CD4-positive, alpha-beta T cell treated with Interleukin-10 for 1 hour (primary cell): Measurements from ENCODE around the gene EFCAB6.

Experiments used
- DNase-seq: peaks from one replicate; pipeline ENCODE4 v3.0.0-alpha.2; 2020

EFCAB6 gene

DNA sequence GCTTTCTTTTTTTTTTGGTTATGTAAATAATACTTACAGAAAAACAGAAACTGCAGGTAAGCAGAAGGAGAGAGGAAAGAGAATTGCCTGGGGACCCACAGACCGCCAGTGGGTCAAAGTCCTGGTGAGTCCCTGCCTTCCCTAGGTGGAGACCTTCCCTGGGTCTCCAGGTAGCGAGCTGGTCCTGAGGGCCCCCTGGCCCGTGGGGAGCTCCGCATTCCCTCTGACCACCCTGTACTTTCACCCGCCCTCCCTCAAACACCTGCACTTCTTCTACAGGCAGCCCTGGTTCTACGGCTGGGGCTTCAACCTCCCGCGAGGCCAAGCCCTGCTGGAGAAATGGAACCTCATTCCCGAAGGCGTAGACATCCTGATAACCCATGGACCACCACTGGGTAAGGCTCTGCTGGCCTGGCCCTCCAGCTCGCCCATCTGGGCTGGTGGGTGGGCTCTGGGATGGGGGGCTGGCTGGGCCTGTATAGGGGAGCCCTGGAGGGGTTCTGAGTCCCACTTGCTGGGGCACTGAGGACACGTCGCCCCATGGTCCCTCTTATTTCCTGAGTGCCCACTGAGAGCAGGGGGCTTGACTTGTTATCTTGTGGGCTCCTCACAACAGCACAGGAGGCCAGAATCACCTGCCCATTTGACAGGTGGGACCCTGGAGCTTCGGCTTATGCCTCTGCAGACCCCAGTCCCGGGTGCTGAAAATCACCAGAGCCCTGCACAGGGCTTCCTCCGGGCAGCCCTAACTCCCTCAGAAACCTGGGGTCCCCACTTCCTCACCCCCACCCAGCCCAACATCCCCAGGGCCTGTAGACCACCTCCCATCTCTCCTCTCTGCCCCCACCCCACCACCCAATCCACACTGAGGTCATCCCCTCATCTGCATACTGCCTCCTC, 313.9 kb downstream of the EFCAB6 start:
- DNase-seq: no peak

DNA sequence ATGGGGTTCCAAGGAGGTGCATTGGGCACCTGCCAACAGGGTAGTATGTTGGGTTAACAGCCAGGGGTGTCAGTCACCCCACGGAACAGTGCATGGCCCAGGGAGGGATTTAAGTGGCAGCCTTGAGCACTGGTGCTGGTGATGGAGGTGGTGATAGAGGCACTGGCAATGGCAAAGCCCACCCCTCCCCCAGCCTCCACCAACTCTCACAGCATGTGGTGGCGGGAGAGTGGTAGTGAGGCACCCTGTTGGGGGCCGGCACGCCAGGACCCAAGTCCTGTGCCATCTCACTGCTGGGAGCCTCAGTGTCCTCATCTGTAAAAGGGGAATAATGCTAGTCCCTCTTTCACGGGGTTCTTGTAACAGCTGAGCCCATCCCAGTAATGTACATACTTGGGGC, 318.8 kb downstream of the EFCAB6 start:
- no peak for DNase-seq

DNA sequence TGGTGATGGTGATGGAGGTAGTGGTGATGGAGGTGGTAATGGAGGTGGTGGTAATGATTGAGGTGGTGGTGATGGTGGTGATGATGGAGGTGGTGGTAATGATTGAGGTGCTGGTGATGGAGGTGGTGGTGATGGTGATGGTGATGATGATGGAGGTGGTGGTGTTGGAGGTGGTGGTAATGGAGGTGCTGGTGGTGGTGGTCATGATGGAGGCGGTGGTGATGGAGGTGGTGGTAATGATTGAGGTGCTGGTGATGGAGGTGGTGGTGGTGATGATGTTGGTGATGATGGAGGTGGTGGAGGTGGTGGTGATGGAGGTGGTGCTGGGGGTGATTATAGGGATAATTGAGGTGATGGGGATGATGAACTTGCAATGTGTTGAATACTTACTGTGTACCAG, 320.4 kb downstream of the EFCAB6 start:
- no peak for DNase-seq

DNA sequence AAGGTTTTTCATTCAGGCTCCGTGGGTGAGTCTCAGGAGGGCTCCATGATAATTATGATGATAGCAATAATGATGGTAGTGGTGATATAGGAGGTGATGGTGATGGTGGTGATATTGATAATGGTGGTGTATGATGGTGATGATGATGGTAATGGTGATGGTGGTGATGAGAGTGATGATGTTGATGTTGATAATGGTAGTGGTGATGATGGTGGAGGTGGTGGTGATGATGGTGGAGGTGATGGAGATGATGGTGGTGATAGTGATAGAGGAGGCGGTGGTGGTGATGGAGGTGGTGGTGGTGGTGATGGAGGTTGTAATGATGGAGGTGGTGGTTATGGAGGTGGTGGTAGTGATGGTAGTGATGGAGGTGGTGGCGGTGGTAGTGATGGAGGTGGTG, 320.9 kb downstream of the EFCAB6 start:
- no peak for DNase-seq

DNA sequence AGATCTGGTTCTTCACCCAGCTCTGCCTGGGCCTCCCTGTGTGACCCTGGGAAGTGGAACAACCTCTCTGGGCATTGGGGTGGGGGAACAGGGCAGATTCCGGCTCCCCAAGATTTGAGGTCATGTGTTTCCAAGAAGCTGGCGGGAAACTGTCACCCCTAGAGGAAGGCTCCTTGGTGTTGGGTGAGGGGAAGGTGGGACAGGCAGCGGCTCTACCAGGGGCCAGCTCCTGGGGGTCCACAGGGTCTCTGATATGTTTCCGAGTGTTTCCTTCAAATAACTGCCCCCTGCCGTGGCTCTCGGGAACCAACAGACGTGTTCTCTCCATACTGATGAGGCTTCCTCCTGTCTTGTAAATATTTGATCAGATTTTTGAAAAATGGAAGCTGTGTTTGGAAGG, 321.8 kb downstream of the EFCAB6 start:
- no peak for DNase-seq

DNA sequence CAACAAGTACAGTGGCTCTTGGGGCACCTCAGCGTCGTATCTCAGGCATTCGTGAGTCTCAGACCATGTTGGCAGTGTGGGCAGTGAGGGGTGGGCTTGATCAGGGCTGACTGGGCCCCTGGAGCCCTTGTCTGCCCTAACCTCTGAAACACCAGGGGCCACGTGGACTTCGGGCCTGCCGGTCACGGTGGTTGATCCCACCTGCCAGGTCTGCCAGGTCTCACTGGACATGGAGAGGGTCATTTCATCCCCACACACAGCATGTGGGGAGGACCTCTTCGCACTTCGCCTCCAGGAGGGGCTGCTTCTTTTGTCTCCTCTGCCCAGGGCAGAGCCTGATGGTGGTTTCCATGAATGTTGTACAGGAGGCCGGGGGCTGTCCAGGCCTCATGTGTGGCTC, 323.2 kb downstream of the EFCAB6 start:
- DNase-seq: no peak

DNA sequence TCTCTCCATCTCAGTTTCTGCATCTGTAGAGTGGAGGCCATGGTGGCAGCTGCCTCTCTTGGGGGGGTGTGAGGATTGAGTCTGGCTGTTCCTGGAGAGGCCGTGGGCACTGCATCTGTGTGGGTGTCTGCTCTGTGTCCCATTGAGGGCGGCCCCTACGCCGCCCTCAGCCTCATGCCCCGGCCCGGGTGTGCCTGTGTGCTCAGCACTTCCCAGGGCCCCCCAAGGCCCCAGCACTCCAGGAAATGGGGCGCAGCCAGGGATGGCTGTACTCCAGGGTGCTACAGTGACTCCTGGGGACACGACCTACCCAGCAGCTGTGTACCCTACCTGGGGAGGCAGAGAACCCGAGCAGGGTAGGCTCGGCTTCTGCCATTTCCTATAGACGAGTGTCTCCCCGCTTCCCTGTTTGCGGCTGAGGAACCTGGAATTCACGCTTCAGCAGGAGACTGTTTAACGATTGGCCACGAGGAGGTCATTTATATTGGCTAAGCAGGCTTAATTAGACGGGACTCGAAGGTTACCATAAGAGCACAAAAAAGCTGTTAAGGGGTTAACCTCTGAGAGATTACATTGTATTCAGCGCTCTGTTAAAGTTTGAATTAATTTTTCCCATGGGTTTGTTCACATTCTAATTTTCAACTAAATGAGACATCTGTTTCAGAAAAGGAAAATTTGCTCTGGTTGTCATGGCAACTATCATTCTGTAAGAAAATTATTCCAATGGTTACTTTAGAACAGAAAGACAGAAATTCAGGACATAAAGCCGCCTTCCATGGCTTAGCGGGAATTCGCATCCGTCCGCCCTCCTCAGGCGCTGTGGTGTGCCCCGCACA, 323.9 kb downstream of the EFCAB6 start:
- DNase-seq: no peak

DNA sequence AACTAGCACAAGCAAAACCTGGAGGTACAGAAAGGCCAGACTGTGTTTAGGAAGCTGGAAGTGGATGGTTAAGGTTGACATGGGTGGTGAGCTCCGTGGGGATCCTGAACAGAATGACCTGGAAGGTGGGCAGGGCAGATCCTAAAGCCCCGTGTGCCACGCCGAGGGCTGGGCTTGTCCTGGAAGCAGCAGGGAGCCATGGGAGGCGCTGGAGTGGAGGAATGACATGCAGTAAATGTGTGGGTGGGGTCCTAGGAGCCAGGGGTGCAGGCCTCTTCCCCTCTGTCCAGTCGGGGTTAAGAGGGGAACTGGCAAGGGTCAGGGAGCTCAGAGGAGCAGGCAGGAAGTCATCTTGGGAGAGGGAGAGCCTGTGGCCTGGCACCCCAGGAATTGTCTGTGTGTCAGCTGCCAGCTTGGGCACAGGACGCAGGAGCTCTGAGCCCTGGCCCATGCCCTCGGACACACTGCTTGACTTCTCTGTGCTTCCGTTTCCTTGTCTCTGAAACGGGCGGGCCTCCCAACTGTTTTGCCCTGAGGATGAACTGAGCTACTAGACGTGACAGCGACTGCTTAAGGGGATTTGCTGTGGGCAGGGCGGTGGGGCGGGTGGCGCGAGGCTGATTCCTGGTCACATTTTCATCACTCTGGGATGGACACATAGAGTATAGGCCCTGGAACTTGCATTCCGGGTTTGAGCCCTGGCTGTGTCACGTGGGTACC, 324.6 kb downstream of the EFCAB6 start:
- DNase-seq: no peak

DNA sequence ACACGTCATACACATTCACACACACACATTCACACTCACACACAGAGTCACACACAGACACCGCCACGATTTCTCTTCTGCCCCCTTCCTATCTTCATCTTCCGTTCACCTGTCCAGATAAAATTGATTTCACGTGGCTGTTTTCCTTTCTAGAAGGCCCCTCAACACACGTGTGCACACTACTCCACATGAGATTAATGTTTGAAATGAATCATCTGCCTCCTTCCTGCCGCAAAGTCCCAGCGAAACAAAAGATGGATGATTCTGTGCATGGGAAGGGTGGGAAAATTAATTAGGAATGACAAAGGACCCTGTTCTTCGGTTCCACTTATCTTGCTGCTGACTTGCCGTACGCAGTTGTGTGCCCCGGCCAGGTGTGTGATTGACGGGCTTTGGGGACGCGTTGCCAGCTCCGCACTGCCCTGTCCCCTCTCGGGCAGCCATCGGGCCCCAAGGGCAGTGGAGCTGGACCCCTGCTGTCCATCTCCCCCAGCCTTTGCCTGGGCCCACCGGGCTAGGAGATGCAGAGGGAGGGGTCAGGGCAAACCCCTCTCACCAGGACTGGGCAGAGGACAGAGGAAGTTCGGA, 326.5 kb downstream of the EFCAB6 start:
- no peak for DNase-seq

DNA sequence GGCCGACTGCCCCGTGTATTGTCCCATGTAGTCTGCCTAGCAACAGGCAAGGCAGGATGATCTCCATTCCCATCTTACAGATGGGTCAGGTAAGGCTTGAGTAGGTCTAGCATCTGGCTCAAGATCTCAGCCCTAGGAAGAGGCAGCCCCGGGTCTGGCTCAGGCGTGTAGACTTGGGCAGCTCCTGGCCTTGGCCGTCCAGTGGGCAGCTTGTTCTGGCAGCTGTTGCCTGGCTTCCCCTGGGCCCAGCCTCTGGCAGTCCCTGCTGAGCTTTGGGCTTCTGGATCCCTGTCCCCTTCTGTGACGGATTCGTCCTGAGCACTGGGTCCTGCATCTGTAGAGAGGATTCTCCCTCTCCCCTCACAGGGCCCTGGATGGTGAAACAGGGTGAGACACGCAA, 327.9 kb downstream of the EFCAB6 start:
- no peak for DNase-seq

DNA sequence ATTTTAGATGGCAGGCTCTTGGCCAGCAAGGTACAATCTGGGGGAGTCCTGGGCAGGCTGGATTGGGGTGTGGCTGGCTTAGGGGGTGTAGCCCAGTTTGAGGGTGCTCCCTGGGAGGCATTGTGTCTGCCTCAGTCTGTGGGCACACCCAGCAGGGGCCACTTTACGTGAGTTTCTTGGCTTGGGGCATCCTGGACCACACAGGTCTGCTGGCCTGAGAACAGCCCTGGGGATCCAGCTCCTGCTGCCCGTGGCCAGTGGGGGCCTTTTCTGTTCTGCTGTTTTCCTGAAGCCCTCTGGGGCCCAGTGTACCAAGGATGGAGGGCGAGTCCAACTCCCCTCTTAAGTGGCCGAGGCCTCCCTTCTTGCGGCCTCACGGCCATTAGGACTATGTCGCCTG, 328.4 kb downstream of the EFCAB6 start:
- no peak for DNase-seq

DNA sequence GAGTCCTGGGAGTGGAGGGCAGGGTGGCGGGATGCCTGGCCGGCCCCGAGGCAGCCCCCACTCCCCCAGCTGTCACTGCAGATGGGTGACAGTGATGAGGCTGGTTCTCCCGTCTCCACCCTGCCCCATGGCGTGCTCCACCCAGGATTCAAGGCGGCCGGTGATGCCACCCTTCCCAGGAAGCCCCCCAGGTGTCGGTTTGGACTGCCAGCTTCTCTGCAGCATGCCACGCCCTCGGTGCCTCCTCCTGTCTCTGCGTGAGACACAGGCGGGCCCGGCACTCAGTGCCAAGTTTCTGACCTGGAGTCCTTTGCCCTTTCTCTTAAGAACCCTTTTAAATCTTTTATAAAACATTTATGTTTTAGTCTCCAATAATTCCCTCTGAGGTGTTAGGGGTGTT, 328.8 kb downstream of the EFCAB6 start:
- DNase-seq: no peak

DNA sequence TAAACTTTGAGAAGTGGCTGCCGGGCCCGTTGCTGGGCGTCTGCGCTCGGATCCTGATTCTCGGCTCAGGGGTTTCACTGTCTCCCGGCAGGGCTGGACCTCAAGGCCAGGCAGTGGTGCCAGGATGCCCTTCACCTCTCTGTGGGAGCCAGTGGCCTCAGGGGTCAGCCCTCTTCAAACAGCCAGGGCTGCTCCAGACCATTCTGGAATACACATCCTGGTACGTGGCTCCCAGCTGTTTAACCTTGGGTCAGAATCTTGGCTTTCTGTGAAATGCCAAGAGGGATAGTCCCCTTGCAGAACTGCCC, 329.8 kb downstream of the EFCAB6 start:
- DNase-seq: no peak

DNA sequence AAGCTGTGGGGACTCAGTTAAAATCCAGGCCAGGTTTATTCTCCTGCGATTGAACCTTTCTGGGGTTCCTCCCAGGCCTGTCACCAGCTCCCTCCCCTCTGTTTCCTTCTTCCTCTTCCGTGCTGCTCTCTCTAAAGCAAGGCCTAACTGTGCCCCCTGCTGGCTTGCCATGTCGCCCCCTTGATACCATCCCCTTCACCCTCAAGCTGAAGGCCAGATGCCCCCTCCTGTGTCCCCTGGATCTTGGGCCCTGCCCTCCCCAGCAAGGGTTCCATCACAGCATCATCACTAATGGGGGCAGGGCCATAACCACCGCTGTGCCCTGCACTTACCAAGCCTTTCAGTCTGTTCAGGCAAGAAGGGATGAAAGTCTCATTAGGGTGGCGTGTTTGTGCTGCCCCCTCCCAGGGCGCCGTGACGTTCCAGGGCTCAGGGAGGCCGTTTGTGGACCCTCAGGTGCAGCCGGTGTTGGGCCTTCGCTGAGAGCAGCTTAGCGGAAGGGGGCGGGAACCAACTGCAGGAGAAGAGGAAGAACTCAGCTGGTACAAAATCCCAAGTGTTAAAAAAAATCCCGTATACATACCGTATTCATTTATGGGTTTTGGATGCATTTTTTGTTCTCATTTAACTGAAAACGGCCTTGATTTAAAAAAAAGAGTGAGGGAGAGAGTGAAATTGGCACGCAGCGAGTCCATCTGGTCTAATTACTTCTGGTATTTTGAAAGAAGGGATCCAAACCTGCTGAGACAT, 330.4 kb downstream of the EFCAB6 start:
- DNase-seq: peak; percentile 27

DNA sequence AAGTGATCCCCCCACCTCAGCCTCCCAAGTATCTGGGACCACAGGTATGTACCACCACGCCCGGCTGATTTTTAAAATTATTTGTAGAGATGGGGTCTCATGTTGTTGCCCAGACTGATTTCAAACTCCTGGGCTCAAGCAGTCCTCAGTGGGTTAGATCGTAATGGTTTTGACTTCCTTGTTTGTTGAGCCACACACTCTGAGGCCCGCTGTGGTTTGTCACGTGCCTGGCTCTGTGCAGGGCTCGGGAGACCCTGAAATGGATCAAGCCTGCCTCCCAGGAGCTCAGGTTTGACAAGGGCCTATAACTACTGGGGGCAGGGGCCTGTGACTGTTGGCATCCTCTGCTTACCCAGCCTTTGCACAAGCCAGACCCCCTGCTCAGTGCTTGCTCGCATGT, 332.1 kb downstream of the EFCAB6 start:
- no peak for DNase-seq

DNA sequence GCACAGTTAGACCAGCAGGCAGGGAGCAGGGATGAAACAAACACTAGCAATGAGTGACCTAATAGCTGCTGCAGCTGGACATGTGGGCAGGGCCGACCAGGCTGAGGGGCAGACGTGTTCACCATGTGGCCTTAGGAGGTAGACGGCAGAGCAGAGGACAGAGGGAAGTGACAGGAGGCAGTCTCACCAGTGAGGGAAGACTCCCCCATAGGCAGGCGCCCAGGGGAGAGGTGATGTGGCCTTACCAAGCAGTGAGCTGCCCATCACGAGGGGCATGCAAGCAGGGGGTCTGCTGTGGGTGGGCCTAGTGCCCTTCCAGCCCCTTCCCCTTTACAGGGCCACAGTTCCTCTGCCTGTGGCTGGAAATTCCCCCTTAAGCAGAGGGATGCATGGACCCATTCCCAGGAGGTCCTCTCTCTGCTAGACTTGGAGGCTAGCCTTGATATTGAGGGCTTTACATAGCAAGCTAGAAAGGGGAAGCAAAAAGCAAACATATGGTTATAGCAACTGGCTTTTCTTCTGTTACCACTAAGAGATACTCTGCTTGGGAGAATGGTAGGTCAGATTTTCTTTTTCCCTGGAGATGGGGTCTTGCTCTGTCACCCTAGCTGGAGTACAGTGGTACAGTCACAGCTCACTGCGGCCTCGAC, 332.7 kb downstream of the EFCAB6 start:
- DNase-seq: no peak
